SU-DHL-6 (cell line): ENCODE measurements around the gene GJC2.

Experiments used
- H2AFZ ChIP-seq: fragments of 200-600 bp; sonication (generic); 2 replicates; pipeline ENCODE4 v1.6.1; 2014; ENCODE audit warnings: low read depth, mild to moderate bottlenecking, moderate library complexity, mixed read lengths, antibody characterized with exemption, low read length; ENCODE audit not compliant: severe bottlenecking
- H3F3A ChIP-seq: fragments of 200-600 bp; shearing (Covaris generic); 2 replicates; pipeline ENCODE4 v1.6.0; 2016; ENCODE audit warnings: antibody characterized with exemption, mild to moderate bottlenecking; ENCODE audit not compliant: insufficient read depth
- H3K27ac ChIP-seq: fragments of 200-600 bp; sonication (generic); 2 replicates; pipeline ENCODE4 v1.5.1; 2016; ENCODE audit warnings: low read depth, mild to moderate bottlenecking, low read length, moderate library complexity, mixed read lengths
- H3K27me3 ChIP-seq: fragments of 200-600 bp; sonication (generic), shearing (Covaris generic); 2 replicates; pipeline ENCODE4 v1.6.0; 2014; ENCODE audit warnings: mild to moderate bottlenecking, low read length
- H3K36me3 ChIP-seq: fragments of 200-600 bp; sonication (generic); 2 replicates; pipeline ENCODE4 v1.6.1; 2014; ENCODE audit warnings: mild to moderate bottlenecking, low read length, mixed read lengths
- H3K4me2 ChIP-seq: fragments of 300-600, 200-600 bp; shearing (Covaris generic), sonication (generic); 2 replicates; pipeline ENCODE4 v1.6.0; 2014; ENCODE audit warnings: low read length, low read depth, mild to moderate bottlenecking; ENCODE audit not compliant: poor library complexity, severe bottlenecking
- H3K4me3 ChIP-seq: fragments of 200-600 bp; sonication (generic); 2 replicates; pipeline ENCODE4 v1.5.1; 2014; ENCODE audit warnings: antibody characterized with exemption, low read length, mild to moderate bottlenecking, mixed read lengths; ENCODE audit not compliant: insufficient read depth, poor library complexity, severe bottlenecking
- H3K79me2 ChIP-seq: fragments of 200-600 bp; sonication (generic); 2 replicates; pipeline ENCODE4 v1.6.1; 2014; ENCODE audit warnings: mild to moderate bottlenecking, low read length, moderate library complexity; ENCODE audit not compliant: insufficient read depth
- H3K9ac ChIP-seq: fragments of 200-600 bp; sonication (generic); 2 replicates; pipeline ENCODE4 v1.7.0; 2014; ENCODE audit warnings: mild to moderate bottlenecking, low read length
- H3K9me2 ChIP-seq: fragments of 200-600 bp; sonication (generic); replicated peaks from 2 replicates; pipeline ENCODE4 v1.6.1; 2014; ENCODE audit warnings: low read length; ENCODE audit not compliant: insufficient read depth
- H3K9me3 ChIP-seq: fragments of 200-600 bp; sonication (generic); 2 replicates; pipeline ENCODE4 v1.6.1; 2014; ENCODE audit warnings: low read length, mixed read lengths; ENCODE audit not compliant: insufficient read depth
- H4K20me1 ChIP-seq: fragments of 200-600 bp; sonication (generic); 2 replicates; pipeline ENCODE4 v1.6.1; 2014; ENCODE audit warnings: low read depth, mild to moderate bottlenecking, antibody characterized with exemption, low read length, moderate library complexity, mixed read lengths
- CTCF ChIP-seq: fragments of 200-600 bp; sonication (generic); IDR thresholded peaks from one replicate; pipeline ENCODE4 v1.5.1; 2017; ENCODE audit warnings: antibody characterized with exemption, mild to moderate bottlenecking, low read length, moderate library complexity; ENCODE audit not compliant: insufficient read depth, poor library complexity, severe bottlenecking
- EZH2phosphoT487 ChIP-seq: fragments of 200-600 bp; sonication (generic), shearing (Covaris generic); conservative IDR thresholded peaks from 2 replicates; pipeline ENCODE4 v1.6.1; 2018; ENCODE audit warnings: mild to moderate bottlenecking, antibody characterized with exemption, low read length, moderate library complexity, mixed read lengths

The GJC2 gene

GRCh38 chr1:228206582-228207351, 57.0 kb downstream of the GJC2 start:
- H3K9me3 ChIP-seq = no peaks in the 10 kb centered on the region
- H3K9me2 ChIP-seq = no peaks in the 10 kb centered on the region
- no peak overlapping the region for H3K9ac ChIP-seq
- H3K4me2 ChIP-seq = no peak overlapping the region
- TF ChIP-seq EZH2phosphoT487 = no peak
- no peaks in the 10 kb centered on the region for H3F3A ChIP-seq
- no peaks in the 10 kb centered on the region for H4K20me1 ChIP-seq
- H3K79me2 ChIP-seq = no peaks in the 10 kb centered on the region
- no peak overlapping the region for H2AFZ ChIP-seq
- no peaks in the 10 kb centered on the region for H3K36me3 ChIP-seq
- no peaks in the 10 kb centered on the region for H3K27me3 ChIP-seq
- H3K4me3 ChIP-seq = no peak overlapping the region
- H3K27ac ChIP-seq = no peak overlapping the region

GRCh38 chr1:228207381-228207810, 57.7 kb downstream of the GJC2 start:
- Histone ChIP-seq H3K36me3 (no peaks in the 10 kb centered on the region), H3F3A (no peaks in the 10 kb centered on the region), H3K27me3 (no peaks in the 10 kb centered on the region), H3K79me2 (no peaks in the 10 kb centered on the region), H2AFZ (no peak overlapping the region), H3K4me3 (no peak overlapping the region), H3K9me2 (no peaks in the 10 kb centered on the region), H4K20me1 (no peaks in the 10 kb centered on the region), H3K27ac (no peak overlapping the region), H3K9me3 (no peaks in the 10 kb centered on the region), H3K4me2 (no peak overlapping the region), H3K9ac (no peak overlapping the region)
- no peak for TF ChIP-seq CTCF
- no peak for TF ChIP-seq EZH2phosphoT487

- no peak for TF ChIP-seq CTCF
- TF ChIP-seq EZH2phosphoT487 = no peak
- Histone ChIP-seq H3K4me2 (no peak within 1 kb of the TSS), H2AFZ (no peak within 1 kb of the TSS), H3K4me3 (no peak within 1 kb of the TSS), H3K36me3 (no peaks in the 10 kb centered on the region), H4K20me1 (no peaks in the 10 kb centered on the region), H3K79me2 (no peaks in the 10 kb centered on the region), H3K9me3 (no peaks in the 10 kb centered on the region), H3K27ac (no peak within 1 kb of the TSS), H3K9me2 (no peaks in the 10 kb centered on the region), H3F3A (no peaks in the 10 kb centered on the region), H3K9ac (no peak within 1 kb of the TSS), H3K27me3 (no peaks in the 10 kb centered on the region)
These were observed 58.4 kb downstream of the GJC2 start, which contains the start of gene OBSCN for GRCh38 chr1:228207851-228208821. TSS of gene OBSCN (plus strand) at chr1:228208044. CDS start at chr1:228211784, 3,740 bp downstream.
